ENCODE results near the gene CUX1. TPM values are rescaled to one million over a fixed set of nuclear protein-coding genes. Genes with fewer than 3 reads are reported as not detected.

Gene CUX1
- total and polyA plus RNA-seq, 2 donors (not counting 1 experiment from before 2014, with no cell fraction given) = 22.7 to 38.1 TPM

DNA sequence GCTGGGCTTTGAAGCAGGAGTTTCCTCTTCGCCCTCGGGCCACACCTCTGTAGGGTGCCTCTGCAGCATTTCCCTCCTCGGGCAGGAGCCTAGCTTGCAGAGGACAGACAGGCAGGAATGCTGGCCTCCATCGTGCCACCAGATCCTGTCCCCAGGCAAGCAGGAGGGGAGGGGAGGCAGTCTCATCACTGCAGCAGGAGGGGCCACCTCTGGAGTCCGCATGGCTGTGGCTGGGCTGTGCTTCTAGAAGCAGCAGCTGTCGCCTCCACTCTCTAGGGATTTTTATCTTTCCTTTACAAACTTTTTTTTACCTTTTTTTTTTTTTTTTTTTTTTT is 181.4 kb downstream of the CUX1 start:
- DNase-seq (ENCODE audit: low read depth in 2 of 2) = no peak
- Histone ChIP-seq H3K79me2 (ENCODE audit: control insufficient read depth, insufficient read depth, low read length) (no peaks in the 10 kb centered on the region), H3K36me3 (ENCODE audit: control insufficient read depth, insufficient read depth, low read length) (no peaks in the 10 kb centered on the region), H4K20me1 (ENCODE audit: control insufficient read depth, extremely low read depth, insufficient read depth, low read length) (no peaks in the 10 kb centered on the region), H3K4me1 (ENCODE audit: control insufficient read depth, extremely low read depth, insufficient read depth, low read length) (no peaks in the 10 kb centered on the region), H2AFZ (ENCODE audit: low read length) (no peak overlapping the region), H3K4me2 (ENCODE audit: extremely low read depth, insufficient read depth, low read length) (no peak overlapping the region), H3K4me3 (replicated peaks in 1 of 4; ENCODE audit: control extremely low read depth in 1 of 4, insufficient read depth in 1 of 4, low read depth in 3 of 4, low read length in 4 of 4) (no peak overlapping the region), H3K9me3 (ENCODE audit: control insufficient read depth, insufficient read depth, low read depth, low read length) (no peaks in the 10 kb centered on the region), H3K27me3 (ENCODE audit: control insufficient read depth, insufficient read depth, low read length) (no peaks in the 10 kb centered on the region), H3K27ac (ENCODE audit: insufficient read depth, low read length) (no peak overlapping the region), H3K9ac (ENCODE audit: insufficient read depth, low read length) (no peak overlapping the region)
- no peak for TF ChIP-seq EZH2 (IDR thresholded peaks at IDR 0.05; ENCODE audit: low read length, missing control alignments)
- TF ChIP-seq, protein P1, sequence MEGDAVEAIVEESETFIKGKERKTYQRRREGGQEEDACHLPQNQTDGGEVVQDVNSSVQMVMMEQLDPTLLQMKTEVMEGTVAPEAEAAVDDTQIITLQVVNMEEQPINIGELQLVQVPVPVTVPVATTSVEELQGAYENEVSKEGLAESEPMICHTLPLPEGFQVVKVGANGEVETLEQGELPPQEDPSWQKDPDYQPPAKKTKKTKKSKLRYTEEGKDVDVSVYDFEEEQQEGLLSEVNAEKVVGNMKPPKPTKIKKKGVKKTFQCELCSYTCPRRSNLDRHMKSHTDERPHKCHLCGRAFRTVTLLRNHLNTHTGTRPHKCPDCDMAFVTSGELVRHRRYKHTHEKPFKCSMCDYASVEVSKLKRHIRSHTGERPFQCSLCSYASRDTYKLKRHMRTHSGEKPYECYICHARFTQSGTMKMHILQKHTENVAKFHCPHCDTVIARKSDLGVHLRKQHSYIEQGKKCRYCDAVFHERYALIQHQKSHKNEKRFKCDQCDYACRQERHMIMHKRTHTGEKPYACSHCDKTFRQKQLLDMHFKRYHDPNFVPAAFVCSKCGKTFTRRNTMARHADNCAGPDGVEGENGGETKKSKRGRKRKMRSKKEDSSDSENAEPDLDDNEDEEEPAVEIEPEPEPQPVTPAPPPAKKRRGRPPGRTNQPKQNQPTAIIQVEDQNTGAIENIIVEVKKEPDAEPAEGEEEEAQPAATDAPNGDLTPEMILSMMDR (conservative IDR thresholded peaks at IDR 0.05 in 1 of 2, IDR thresholded peaks at IDR 0.05 in 1 of 2; ENCODE audit: low read depth in 1 of 2, low read length in 2 of 2) = no peak

DNA sequence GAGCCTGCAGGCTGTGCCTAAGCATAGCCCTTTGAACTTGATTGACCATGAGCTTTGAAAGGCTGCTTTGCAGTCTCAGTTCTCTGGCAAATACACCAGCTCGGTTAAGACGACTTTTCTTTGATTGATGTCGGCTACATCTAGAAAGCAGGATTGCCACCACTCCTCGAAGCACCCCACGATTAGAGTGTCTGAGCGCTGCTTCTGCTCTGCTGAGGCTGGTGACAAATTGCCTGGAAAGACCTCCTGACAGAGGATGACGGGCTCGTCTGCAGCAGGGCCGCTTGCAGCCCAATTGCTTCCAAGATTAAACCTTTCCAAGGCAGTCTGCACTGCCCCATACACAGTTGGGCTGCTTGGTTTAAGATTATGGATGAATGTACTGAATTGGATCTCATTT is 182.0 kb downstream of the CUX1 start:
- Histone ChIP-seq H3K27me3 (ENCODE audit: control insufficient read depth, insufficient read depth, low read length) (no peaks in the 10 kb centered on the region), H3K27ac (ENCODE audit: insufficient read depth, low read length) (no peak overlapping the region), H2AFZ (ENCODE audit: low read length) (no peak overlapping the region), H3K9me3 (ENCODE audit: control insufficient read depth, insufficient read depth, low read depth, low read length) (no peaks in the 10 kb centered on the region), H3K4me1 (ENCODE audit: control insufficient read depth, extremely low read depth, insufficient read depth, low read length) (no peaks in the 10 kb centered on the region), H3K9ac (ENCODE audit: insufficient read depth, low read length) (no peak overlapping the region), H3K36me3 (ENCODE audit: control insufficient read depth, insufficient read depth, low read length) (no peaks in the 10 kb centered on the region), H4K20me1 (ENCODE audit: control insufficient read depth, extremely low read depth, insufficient read depth, low read length) (no peaks in the 10 kb centered on the region), H3K4me3 (replicated peaks in 1 of 4; ENCODE audit: control extremely low read depth in 1 of 4, insufficient read depth in 1 of 4, low read depth in 3 of 4, low read length in 4 of 4) (no peak overlapping the region), H3K79me2 (ENCODE audit: control insufficient read depth, insufficient read depth, low read length) (no peaks in the 10 kb centered on the region), H3K4me2 (ENCODE audit: extremely low read depth, insufficient read depth, low read length) (no peak overlapping the region)
- no peak for DNase-seq (ENCODE audit: low read depth in 2 of 2)
- no peak for TF ChIP-seq EZH2 (IDR thresholded peaks at IDR 0.05; ENCODE audit: low read length, missing control alignments)
- TF ChIP-seq, protein P1 (conservative IDR thresholded peaks at IDR 0.05 in 1 of 2, IDR thresholded peaks at IDR 0.05 in 1 of 2; ENCODE audit: low read depth in 1 of 2, low read length in 2 of 2) = no peak

DNA sequence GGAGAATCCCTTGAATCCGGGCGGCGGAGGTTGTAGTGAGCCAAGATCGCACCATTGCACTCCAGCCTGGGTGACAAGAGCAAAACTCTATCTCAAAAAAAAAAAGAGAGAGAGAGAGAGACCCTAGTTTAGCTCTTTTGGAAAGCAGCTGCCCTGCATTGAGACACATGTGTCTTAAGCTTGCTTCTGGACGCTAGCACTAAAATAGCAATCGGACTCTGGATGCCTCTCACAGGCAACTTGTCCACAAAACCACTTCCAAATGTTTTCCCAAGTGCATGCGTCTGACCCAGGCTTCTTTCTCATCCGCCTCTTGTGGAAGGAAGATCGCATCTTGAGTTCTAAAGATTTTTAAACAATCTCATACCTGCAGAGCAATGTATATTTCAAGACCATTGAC is 182.7 kb downstream of the CUX1 start:
- Histone ChIP-seq H4K20me1 (ENCODE audit: control insufficient read depth, extremely low read depth, insufficient read depth, low read length) (no peaks in the 10 kb centered on the region), H3K4me2 (ENCODE audit: extremely low read depth, insufficient read depth, low read length) (no peak overlapping the region), H3K27ac (ENCODE audit: insufficient read depth, low read length) (no peak overlapping the region), H3K9me3 (ENCODE audit: control insufficient read depth, insufficient read depth, low read depth, low read length) (no peaks in the 10 kb centered on the region), H3K79me2 (ENCODE audit: control insufficient read depth, insufficient read depth, low read length) (no peaks in the 10 kb centered on the region), H2AFZ (ENCODE audit: low read length) (no peak overlapping the region), H3K36me3 (ENCODE audit: control insufficient read depth, insufficient read depth, low read length) (no peaks in the 10 kb centered on the region), H3K4me3 (replicated peaks in 1 of 4; ENCODE audit: control extremely low read depth in 1 of 4, insufficient read depth in 1 of 4, low read depth in 3 of 4, low read length in 4 of 4) (no peak overlapping the region), H3K4me1 (ENCODE audit: control insufficient read depth, extremely low read depth, insufficient read depth, low read length) (no peaks in the 10 kb centered on the region), H3K27me3 (ENCODE audit: control insufficient read depth, insufficient read depth, low read length) (no peaks in the 10 kb centered on the region), H3K9ac (ENCODE audit: insufficient read depth, low read length) (no peak overlapping the region)
- DNase-seq (ENCODE audit: low read depth in 2 of 2) = no peak
- TF ChIP-seq, protein P1 (conservative IDR thresholded peaks at IDR 0.05 in 1 of 2, IDR thresholded peaks at IDR 0.05 in 1 of 2; ENCODE audit: low read depth in 1 of 2, low read length in 2 of 2) = no peak
- TF ChIP-seq EZH2 (IDR thresholded peaks at IDR 0.05; ENCODE audit: low read length, missing control alignments) = no peak

All from fibroblast of lung (primary cell).